H1 (cell line): ENCODE measurements around the gene IQGAP3. TPM values are rescaled to one million over a fixed set of nuclear protein-coding genes. Genes with fewer than 3 reads are reported as not detected.

Experiments
- ASH2L ChIP-seq: fragments of 200-600, 300-600 bp; sonication (generic); IDR thresholded peaks from one replicate; pipeline ENCODE4 v1.7.1; 2017; ENCODE audit warnings: low read length
- BCL11A ChIP-seq, 2 experiments: IDR thresholded peaks; one replicate each; pipeline ENCODE4 v1.6.1; 2011; ENCODE audit warnings: low read depth in 2 of 2, low read length in 2 of 2, mild to moderate bottlenecking in 2 of 2
- BRCA1 ChIP-seq: IDR thresholded peaks from 2 replicates; pipeline ENCODE4 v1.6.1; 2012; ENCODE audit warnings: low read depth, low read length, improper control_type of control experiment
- CBX5 ChIP-seq: fragments of 300-800, 300-1000 bp; sonication (generic); IDR thresholded peaks from 2 replicates; pipeline ENCODE4 v1.7.1; 2016; ENCODE audit warnings: antibody characterized with exemption, low read length, low read depth
- EGR1 ChIP-seq: IDR thresholded peaks from 2 replicates; pipeline ENCODE4 v1.6.1; 2011; ENCODE audit warnings: low read depth, low read length, borderline replicate concordance
- EP300 ChIP-seq, 2 experiments: IDR thresholded peaks; 1 replicate in 1 of 2; 2 replicates in 1 of 2; pipeline ENCODE4 v1.6.1; 2011 to 2012; ENCODE audit warnings: low read depth in 2 of 2, low read length in 2 of 2, mild to moderate bottlenecking in 2 of 2, borderline replicate concordance in 1 of 2, inconsistent platforms in 1 of 2, moderate library complexity in 1 of 2
- HDAC2 ChIP-seq, 2 experiments: fragments of 300-600 bp in 1 of 2; sonication (generic) in 1 of 2; IDR thresholded peaks; 2 replicates each; pipeline ENCODE4 v1.6.1; 2011 to 2012; ENCODE audit warnings: low read depth in 2 of 2, low read length in 2 of 2, mild to moderate bottlenecking in 2 of 2, moderate library complexity in 2 of 2, borderline replicate concordance in 1 of 2, inconsistent platforms in 1 of 2
- SP2 ChIP-seq: IDR thresholded peaks from 2 replicates; pipeline ENCODE4 v1.6.1; 2012; ENCODE audit warnings: mild to moderate bottlenecking, low read length, inconsistent platforms
- polyA plus RNA-seq, 7 experiments: library from polyadenylated mRNA; depleted of rRNA in 3 of 7; stranded (reverse) in 5 of 7; unstranded in 2 of 7; fragments of >200 nt in 5 of 7; fragments of 200-250 nt in 2 of 7; gene quantifications; 1 replicate in 5 of 7; 2 replicates in 1 of 7; 4 replicates in 1 of 7; pipeline versions ENCODE4 v1.2.1 to v1.2.3, GENCODE V29; 2011 to 2013; ENCODE audit warnings: missing spikeins in 2 of 7, mixed read lengths in 2 of 7
- total RNA-seq: library from RNA; stranded (reverse); fragmentation: NEBNext Ultra II Directional; extraction: Animal tissue kit (Norgen Biotek cat#: 25700); gene quantifications from 2 replicates; pipeline ENCODE4 v1.2.1, GENCODE V29; 2021
- TF ChIP-seq, protein P1 (sequence below): fragments of 300-600 bp; sonication (generic); IDR thresholded peaks from 2 replicates; pipeline ENCODE4 v1.7.1; 2012; ENCODE audit warnings: low read length, moderate library complexity, mild to moderate bottlenecking, inconsistent platforms; ENCODE audit not compliant: insufficient replicate concordance

IQGAP3 gene
- total and polyA plus RNA-seq, 2 of the 8 experiments (the other 6 are each of a cell fraction or from before 2014, with no cell fraction given): 14.6 to 22.3 TPM

DNA sequence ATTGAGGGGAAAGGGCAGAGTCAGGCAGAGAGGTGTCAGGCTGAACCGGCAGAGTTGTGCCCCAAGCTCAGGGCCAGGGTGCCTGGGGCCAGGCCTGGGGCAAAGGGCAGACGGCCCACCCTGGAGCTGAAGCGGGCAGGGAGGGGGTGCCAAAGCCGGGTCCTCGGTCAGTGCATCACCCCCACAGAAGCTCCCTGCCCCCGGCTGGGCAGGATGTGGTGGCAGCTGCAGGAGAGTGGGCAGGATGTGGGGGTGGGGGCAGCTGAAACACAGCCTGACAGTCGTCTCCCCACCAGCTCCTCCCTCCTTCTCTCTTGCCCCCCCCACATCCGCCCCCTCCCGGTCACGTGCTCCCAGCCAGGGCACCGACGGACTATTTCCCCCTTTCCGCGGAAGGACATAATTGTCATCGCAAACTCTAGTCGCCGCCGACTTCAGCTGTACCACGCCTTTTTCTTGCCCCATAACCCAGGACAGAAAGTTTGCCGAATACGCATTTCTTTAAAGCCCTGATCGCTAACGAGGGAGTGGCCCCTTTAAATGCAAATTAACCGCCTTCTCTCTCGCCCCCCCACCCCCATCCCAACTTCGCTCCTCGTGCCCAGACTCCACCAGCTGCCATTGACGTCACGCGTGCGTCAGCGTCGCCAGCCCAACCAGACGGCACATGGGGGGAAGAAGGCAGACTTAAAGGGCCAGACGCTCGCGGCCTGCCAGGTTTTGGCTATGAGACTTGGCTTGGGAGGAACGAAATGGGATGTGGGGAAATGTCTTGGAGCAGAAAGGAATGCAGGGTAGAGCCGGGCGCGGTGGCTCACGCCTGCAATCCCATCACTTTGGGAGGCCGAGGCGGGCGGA lies 67.3 kb downstream of the IQGAP3 start (continued):
- TF ChIP-seq, protein P1, sequence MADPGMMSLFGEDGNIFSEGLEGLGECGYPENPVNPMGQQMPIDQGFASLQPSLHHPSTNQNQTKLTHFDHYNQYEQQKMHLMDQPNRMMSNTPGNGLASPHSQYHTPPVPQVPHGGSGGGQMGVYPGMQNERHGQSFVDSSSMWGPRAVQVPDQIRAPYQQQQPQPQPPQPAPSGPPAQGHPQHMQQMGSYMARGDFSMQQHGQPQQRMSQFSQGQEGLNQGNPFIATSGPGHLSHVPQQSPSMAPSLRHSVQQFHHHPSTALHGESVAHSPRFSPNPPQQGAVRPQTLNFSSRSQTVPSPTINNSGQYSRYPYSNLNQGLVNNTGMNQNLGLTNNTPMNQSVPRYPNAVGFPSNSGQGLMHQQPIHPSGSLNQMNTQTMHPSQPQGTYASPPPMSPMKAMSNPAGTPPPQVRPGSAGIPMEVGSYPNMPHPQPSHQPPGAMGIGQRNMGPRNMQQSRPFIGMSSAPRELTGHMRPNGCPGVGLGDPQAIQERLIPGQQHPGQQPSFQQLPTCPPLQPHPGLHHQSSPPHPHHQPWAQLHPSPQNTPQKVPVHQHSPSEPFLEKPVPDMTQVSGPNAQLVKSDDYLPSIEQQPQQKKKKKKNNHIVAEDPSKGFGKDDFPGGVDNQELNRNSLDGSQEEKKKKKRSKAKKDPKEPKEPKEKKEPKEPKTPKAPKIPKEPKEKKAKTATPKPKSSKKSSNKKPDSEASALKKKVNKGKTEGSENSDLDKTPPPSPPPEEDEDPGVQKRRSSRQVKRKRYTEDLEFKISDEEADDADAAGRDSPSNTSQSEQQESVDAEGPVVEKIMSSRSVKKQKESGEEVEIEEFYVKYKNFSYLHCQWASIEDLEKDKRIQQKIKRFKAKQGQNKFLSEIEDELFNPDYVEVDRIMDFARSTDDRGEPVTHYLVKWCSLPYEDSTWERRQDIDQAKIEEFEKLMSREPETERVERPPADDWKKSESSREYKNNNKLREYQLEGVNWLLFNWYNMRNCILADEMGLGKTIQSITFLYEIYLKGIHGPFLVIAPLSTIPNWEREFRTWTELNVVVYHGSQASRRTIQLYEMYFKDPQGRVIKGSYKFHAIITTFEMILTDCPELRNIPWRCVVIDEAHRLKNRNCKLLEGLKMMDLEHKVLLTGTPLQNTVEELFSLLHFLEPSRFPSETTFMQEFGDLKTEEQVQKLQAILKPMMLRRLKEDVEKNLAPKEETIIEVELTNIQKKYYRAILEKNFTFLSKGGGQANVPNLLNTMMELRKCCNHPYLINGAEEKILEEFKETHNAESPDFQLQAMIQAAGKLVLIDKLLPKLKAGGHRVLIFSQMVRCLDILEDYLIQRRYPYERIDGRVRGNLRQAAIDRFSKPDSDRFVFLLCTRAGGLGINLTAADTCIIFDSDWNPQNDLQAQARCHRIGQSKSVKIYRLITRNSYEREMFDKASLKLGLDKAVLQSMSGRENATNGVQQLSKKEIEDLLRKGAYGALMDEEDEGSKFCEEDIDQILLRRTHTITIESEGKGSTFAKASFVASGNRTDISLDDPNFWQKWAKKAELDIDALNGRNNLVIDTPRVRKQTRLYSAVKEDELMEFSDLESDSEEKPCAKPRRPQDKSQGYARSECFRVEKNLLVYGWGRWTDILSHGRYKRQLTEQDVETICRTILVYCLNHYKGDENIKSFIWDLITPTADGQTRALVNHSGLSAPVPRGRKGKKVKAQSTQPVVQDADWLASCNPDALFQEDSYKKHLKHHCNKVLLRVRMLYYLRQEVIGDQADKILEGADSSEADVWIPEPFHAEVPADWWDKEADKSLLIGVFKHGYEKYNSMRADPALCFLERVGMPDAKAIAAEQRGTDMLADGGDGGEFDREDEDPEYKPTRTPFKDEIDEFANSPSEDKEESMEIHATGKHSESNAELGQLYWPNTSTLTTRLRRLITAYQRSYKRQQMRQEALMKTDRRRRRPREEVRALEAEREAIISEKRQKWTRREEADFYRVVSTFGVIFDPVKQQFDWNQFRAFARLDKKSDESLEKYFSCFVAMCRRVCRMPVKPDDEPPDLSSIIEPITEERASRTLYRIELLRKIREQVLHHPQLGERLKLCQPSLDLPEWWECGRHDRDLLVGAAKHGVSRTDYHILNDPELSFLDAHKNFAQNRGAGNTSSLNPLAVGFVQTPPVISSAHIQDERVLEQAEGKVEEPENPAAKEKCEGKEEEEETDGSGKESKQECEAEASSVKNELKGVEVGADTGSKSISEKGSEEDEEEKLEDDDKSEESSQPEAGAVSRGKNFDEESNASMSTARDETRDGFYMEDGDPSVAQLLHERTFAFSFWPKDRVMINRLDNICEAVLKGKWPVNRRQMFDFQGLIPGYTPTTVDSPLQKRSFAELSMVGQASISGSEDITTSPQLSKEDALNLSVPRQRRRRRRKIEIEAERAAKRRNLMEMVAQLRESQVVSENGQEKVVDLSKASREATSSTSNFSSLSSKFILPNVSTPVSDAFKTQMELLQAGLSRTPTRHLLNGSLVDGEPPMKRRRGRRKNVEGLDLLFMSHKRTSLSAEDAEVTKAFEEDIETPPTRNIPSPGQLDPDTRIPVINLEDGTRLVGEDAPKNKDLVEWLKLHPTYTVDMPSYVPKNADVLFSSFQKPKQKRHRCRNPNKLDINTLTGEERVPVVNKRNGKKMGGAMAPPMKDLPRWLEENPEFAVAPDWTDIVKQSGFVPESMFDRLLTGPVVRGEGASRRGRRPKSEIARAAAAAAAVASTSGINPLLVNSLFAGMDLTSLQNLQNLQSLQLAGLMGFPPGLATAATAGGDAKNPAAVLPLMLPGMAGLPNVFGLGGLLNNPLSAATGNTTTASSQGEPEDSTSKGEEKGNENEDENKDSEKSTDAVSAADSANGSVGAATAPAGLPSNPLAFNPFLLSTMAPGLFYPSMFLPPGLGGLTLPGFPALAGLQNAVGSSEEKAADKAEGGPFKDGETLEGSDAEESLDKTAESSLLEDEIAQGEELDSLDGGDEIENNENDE: no peak
- TF ChIP-seq SP2 (no peak), ASH2L (peak; percentile 88), BCL11A (IDR thresholded peaks at IDR 0.05; ENCODE audit: low read depth in 2 of 2, low read length in 2 of 2) (no peak), EGR1 (no peak; the same call in 1 of the 2 replicates), HDAC2 (IDR thresholded peaks at IDR 0.05; ENCODE audit: borderline replicate concordance in 1 of 2, low read depth in 2 of 2, low read length in 2 of 2) (no peak), CBX5 (no peak), BRCA1 (no peak), EP300 (IDR thresholded peaks at IDR 0.05; ENCODE audit: borderline replicate concordance in 1 of 2, low read depth in 2 of 2, low read length in 2 of 2) (peak in 1 of 2 experiments; percentile 73; a peak in 1 of 3 replicates)
